Measurements from ENCODE around the gene POU2AF2.
"Not testable (repeated sequence)": the region's sequence is repeated elsewhere in the genome, so short reads cannot be mapped to it uniquely, and the experiment has no call there.

The POU2AF2 gene

GRCh38 chr11:111319296-111319695, 73.8 kb downstream of the POU2AF2 start:
- Histone ChIP-seq H3K4me3 (replicated peaks; ENCODE audit: insufficient read depth, low read length) (no peak overlapping the region), H3K27ac (replicated peaks) (no peak overlapping the region), H3K27me3 (ENCODE audit: insufficient read depth, poor library complexity, severe bottlenecking) (peaks cover 4% of the 10 kb centered on the region)
- no peak for DNase-seq (ENCODE audit: low read depth in 1 of 2, low spot score in 1 of 2)
- TF ChIP-seq POLR2AphosphoS5 (IDR thresholded peaks at IDR 0.05; ENCODE audit: low read depth) (no peak), SPI1 (IDR thresholded peaks at IDR 0.05; ENCODE audit: borderline replicate concordance, low read depth) (no peak)

- not testable (repeated sequence) for H3K27ac ChIP-seq (replicated peaks); H3K27me3 ChIP-seq (ENCODE audit: insufficient read depth, poor library complexity, severe bottlenecking); DNase-seq (ENCODE audit: low read depth in 1 of 2, low spot score in 1 of 2); H3K4me3 ChIP-seq (replicated peaks; ENCODE audit: insufficient read depth, low read length)
Observed at GRCh38 chr11:111320199-111320598, 74.7 kb downstream of the POU2AF2 start.

- no peak for TF ChIP-seq CTCF (IDR thresholded peaks at IDR 0.05; ENCODE audit: insufficient read depth, low read length)
- no peak for TF ChIP-seq GABPA (IDR thresholded peaks at IDR 0.05; ENCODE audit: low read depth)
- TF ChIP-seq SPI1 (IDR thresholded peaks at IDR 0.05; ENCODE audit: borderline replicate concordance, low read depth), result no peak
- no peak for TF ChIP-seq REST (IDR thresholded peaks at IDR 0.05; ENCODE audit: insufficient replicate concordance, low read depth)
- no peak for TF ChIP-seq POLR2AphosphoS5 (IDR thresholded peaks at IDR 0.05; ENCODE audit: low read depth)
- no peak overlapping the region for H3K27ac ChIP-seq (replicated peaks)
- peaks cover 4% of the 10 kb centered on the region for H3K27me3 ChIP-seq (ENCODE audit: insufficient read depth, poor library complexity, severe bottlenecking)
- no peak overlapping the region for H3K4me3 ChIP-seq (replicated peaks; ENCODE audit: insufficient read depth, low read length)
- no peak for DNase-seq (ENCODE audit: low read depth in 1 of 2, low spot score in 1 of 2)
Observed at GRCh38 chr11:111320728-111321568, 75.4 kb downstream of the POU2AF2 start.

GRCh38 chr11:111322534-111322933, 77.0 kb downstream of the POU2AF2 start:
- DNase-seq (ENCODE audit: low read depth in 1 of 2, low spot score in 1 of 2), result no peak
- Histone ChIP-seq H3K27ac (replicated peaks) (no peak overlapping the region), H3K4me3 (replicated peaks; ENCODE audit: insufficient read depth, low read length) (no peak overlapping the region), H3K27me3 (ENCODE audit: insufficient read depth, poor library complexity, severe bottlenecking) (peaks cover 4% of the 10 kb centered on the region)
- TF ChIP-seq REST (IDR thresholded peaks at IDR 0.05; ENCODE audit: insufficient replicate concordance, low read depth) (no peak), GABPA (IDR thresholded peaks at IDR 0.05; ENCODE audit: low read depth) (no peak), SPI1 (IDR thresholded peaks at IDR 0.05; ENCODE audit: borderline replicate concordance, low read depth) (no peak), POLR2AphosphoS5 (IDR thresholded peaks at IDR 0.05; ENCODE audit: low read depth) (no peak), CTCF (IDR thresholded peaks at IDR 0.05; ENCODE audit: insufficient read depth, low read length) (no peak)

Measured in HL-60 (cell line).